Osteocyte (in vitro differentiated cells): ENCODE measurements around the gene RREB1. TPM values are rescaled to one million over a fixed set of nuclear protein-coding genes. Genes with fewer than 3 reads are reported as not detected.

ENCODE experiments used
- DNase-seq: peaks from one replicate; pipeline ENCODE4 v3.0.0; 2021; ENCODE audit warnings: mixed read lengths; ENCODE audit not compliant: unreplicated experiment; ENCODE audit errors: extremely low spot score
- H3K27ac Mint-ChIP-seq: one replicate; pipeline ENCODE4 v1.8.0; 2021; ENCODE audit warnings: mild to moderate bottlenecking, mixed read lengths; ENCODE audit not compliant: unreplicated experiment
- H3K27me3 Mint-ChIP-seq: one replicate; pipeline ENCODE4 v1.8.0; 2021; ENCODE audit warnings: mixed read lengths; ENCODE audit not compliant: unreplicated experiment
- H3K36me3 Mint-ChIP-seq: one replicate; pipeline ENCODE4 v1.8.0; 2021; ENCODE audit warnings: mixed read lengths; ENCODE audit not compliant: unreplicated experiment
- H3K4me1 Mint-ChIP-seq: one replicate; pipeline ENCODE4 v1.8.0; 2021; ENCODE audit warnings: mixed read lengths; ENCODE audit not compliant: unreplicated experiment
- H3K4me3 Mint-ChIP-seq: one replicate; pipeline ENCODE4 v1.8.0; 2021; ENCODE audit warnings: mild to moderate bottlenecking, moderate library complexity, mixed read lengths; ENCODE audit not compliant: unreplicated experiment
- H3K9me3 Mint-ChIP-seq: one replicate; pipeline ENCODE4 v1.8.0; 2021; ENCODE audit warnings: mixed read lengths; ENCODE audit not compliant: unreplicated experiment
- CTCF ChIP-seq: fragments of 200-600 bp; sonication (generic); IDR thresholded peaks from 2 replicates; pipeline ENCODE4 v1.5.0; 2021; ENCODE audit warnings: antibody characterized with exemption, mild to moderate bottlenecking, moderate library complexity
- total RNA-seq: library from RNA; stranded (reverse); gene quantifications from 2 replicates; pipeline ENCODE4 v1.2.1, GENCODE V29; 2021

Gene RREB1
- total RNA-seq, 1 donor from 2014 or later, result 29.9 TPM

- Mint-ChIP-seq H3K27me3 (no peaks in the 10 kb centered on the region), H3K4me3 (peak overlapping the region; percentile 75), H3K9me3 (no peaks in the 10 kb centered on the region), H3K36me3 (no peaks in the 10 kb centered on the region), H3K27ac (peak overlapping the region; percentile 73), H3K4me1 (peaks cover 22% of the 10 kb centered on the region)
- DNase-seq, result no peak
- no peak for TF ChIP-seq CTCF
These were observed 796 bp upstream of the RREB1 start for GRCh38 chr6:7106752-7107577.

- peak overlapping the region; percentile 88 for H3K27ac Mint-ChIP-seq
- H3K4me3 Mint-ChIP-seq, result peak overlapping the region; percentile 94
These were observed 619 bp downstream of the RREB1 start for GRCh38 chr6:7108196-7108963.

GRCh38 chr6:7108964-7109836 is 1.4 kb downstream of the RREB1 start:
- Mint-ChIP-seq H3K4me1 (peaks cover 39% of the 10 kb centered on the region), H3K27me3 (no peaks in the 10 kb centered on the region), H3K27ac (peak overlapping the region; percentile 84), H3K36me3 (no peaks in the 10 kb centered on the region), H3K9me3 (no peaks in the 10 kb centered on the region), H3K4me3 (peak overlapping the region; percentile 85)
- peak; percentile 80 for DNase-seq
- no peak for TF ChIP-seq CTCF

More at GRCh38 chr6:7108196-7108963, 619 bp downstream of the RREB1 start:
- Mint-ChIP-seq H3K9me3 (no peaks in the 10 kb centered on the region), H3K27me3 (no peaks in the 10 kb centered on the region), H3K36me3 (no peaks in the 10 kb centered on the region), H3K4me1 (peaks cover 34% of the 10 kb centered on the region)
- peak; percentile 85 for DNase-seq
- TF ChIP-seq CTCF, result no peak

- Mint-ChIP-seq H3K36me3 (no peaks in the 10 kb centered on the region), H3K27ac (peak overlapping the region; percentile 84), H3K4me3 (peak overlapping the region; percentile 85), H3K4me1 (peaks cover 48% of the 10 kb centered on the region), H3K27me3 (no peaks in the 10 kb centered on the region), H3K9me3 (no peaks in the 10 kb centered on the region)
- no peak for DNase-seq
- TF ChIP-seq CTCF, result no peak
These were observed 2.5 kb downstream of the RREB1 start for GRCh38 chr6:7110092-7110792.
